ENCODE measurements around the gene MRPL24. TPM values are rescaled to one million over a fixed set of nuclear protein-coding genes. Genes with fewer than 3 reads are reported as not detected.

The MRPL24 gene
- polyA plus RNA-seq, 4 donors, result 57.7 to 102 (median 58.6) TPM

DNA sequence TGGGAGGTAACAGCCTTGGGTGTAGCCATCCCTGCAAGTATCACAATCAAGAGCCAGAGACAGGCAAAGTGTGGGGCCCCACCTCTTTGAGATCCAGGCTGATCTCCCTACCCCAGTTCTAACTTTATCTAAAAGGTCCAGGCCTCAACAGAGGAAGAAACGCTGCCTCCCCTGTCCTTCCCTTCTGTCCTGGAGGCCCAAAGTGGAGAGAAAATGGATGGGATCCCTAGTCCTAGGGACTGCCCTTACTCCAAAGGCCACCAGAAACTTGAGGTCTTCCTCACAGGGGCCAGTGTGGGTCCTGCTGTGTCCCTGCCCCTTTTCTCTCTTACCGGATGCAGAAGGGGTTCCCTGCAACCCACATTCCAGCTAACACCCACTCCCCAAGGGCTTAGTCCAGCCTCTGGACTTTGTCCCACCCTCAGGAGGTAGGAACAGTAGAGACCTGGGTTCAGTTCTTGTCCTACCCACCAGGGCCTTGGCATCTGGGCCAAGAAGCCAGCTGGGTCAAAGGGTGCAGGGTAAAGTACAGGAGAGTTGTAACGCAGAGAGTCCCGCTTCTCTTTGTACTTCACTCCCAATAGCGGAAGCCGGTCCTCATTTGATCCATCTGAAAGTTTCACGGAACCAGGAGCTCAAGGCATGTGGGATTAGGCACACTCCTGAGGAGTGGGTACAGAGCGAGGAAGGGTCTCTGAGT is 8.7 kb upstream of the MRPL24 start:
- FAIRE-seq, result no peak
- peak overlapping the region; percentile 71 to 99 (median 97) for H3K4me3 ChIP-seq (ENCODE audit: low read depth in 1 of 3, low read length in 3 of 3)

GRCh38 chr1:156748670-156749418 is 8.0 kb upstream of the MRPL24 start:
- Histone ChIP-seq H3K27ac (ENCODE audit: low read depth in 1 of 3, low read length in 2 of 3) (peak overlapping the region; percentile 94 to 98 (median 96)), H3K36me3 (ENCODE audit: control insufficient read depth in 3 of 3, insufficient read depth in 2 of 3, low read depth in 1 of 3, low read length in 3 of 3) (peaks cover 8 to 49% (median 9%) of the 10 kb centered on the region in 3 donors), H3K9me3 (ENCODE audit: control insufficient read depth in 2 of 2, insufficient read depth in 1 of 2, low read depth in 1 of 2, low read length in 1 of 2) (no peaks in the 10 kb centered on the region), H3K4me1 (ENCODE audit: control insufficient read depth in 3 of 3, insufficient read depth in 2 of 3, low read depth in 1 of 3, low read length in 2 of 3) (peaks cover 12 to 62% (median 19%) of the 10 kb centered on the region in 3 donors), H3K27me3 (ENCODE audit: control insufficient read depth in 3 of 3, insufficient read depth in 3 of 3, low read length in 3 of 3) (no peaks in the 10 kb centered on the region), H3K4me3 (ENCODE audit: low read depth in 1 of 3, low read length in 3 of 3) (peak overlapping the region; percentile 3 to 99 (median 71))
- FAIRE-seq (no peak), DNase-seq (peak; percentile 75 to 76)
- 3 to 6% (median 4%) methylated on average over 9 of the region's 9 CpGs for WGBS, 3 donors

More for the DNA sequence above, 8.7 kb upstream of the MRPL24 start:
- peaks cover 12 to 62% (median 19%) of the 10 kb centered on the region in 3 donors for H3K4me1 ChIP-seq (ENCODE audit: control insufficient read depth in 3 of 3, insufficient read depth in 2 of 3, low read depth in 1 of 3, low read length in 2 of 3)
- H3K27me3 ChIP-seq (ENCODE audit: control insufficient read depth in 3 of 3, insufficient read depth in 3 of 3, low read length in 3 of 3), result no peaks in the 10 kb centered on the region
- WGBS, 3 donors, result 1 to 20% (median 4%) methylated on average over 8 of the region's 8 CpGs
- peak overlapping the region; percentile 96 to 98 (median 97) for H3K27ac ChIP-seq (ENCODE audit: low read depth in 1 of 3, low read length in 2 of 3)
- H3K9me3 ChIP-seq (ENCODE audit: control insufficient read depth in 2 of 2, insufficient read depth in 1 of 2, low read depth in 1 of 2, low read length in 1 of 2), result no peaks in the 10 kb centered on the region
- peak; percentile 89 to 98 for DNase-seq
- peaks cover 4 to 42% (median 7%) of the 10 kb centered on the region in 3 donors for H3K36me3 ChIP-seq (ENCODE audit: control insufficient read depth in 3 of 3, insufficient read depth in 2 of 3, low read depth in 1 of 3, low read length in 3 of 3)

- no peaks in the 10 kb centered on the region for H3K27me3 ChIP-seq (ENCODE audit: control insufficient read depth in 3 of 3, insufficient read depth in 3 of 3, low read length in 3 of 3)
- WGBS, 3 donors, result 3 to 7% (median 6%) methylated on average over 8 of the region's 8 CpGs
- H3K4me1 ChIP-seq (ENCODE audit: control insufficient read depth in 3 of 3, insufficient read depth in 2 of 3, low read depth in 1 of 3, low read length in 2 of 3), result peaks cover 12 to 60% (median 18%) of the 10 kb centered on the region in 3 donors
These were observed 7.1 kb upstream of the MRPL24 start for GRCh38 chr1:156747742-156748669.

DNA sequence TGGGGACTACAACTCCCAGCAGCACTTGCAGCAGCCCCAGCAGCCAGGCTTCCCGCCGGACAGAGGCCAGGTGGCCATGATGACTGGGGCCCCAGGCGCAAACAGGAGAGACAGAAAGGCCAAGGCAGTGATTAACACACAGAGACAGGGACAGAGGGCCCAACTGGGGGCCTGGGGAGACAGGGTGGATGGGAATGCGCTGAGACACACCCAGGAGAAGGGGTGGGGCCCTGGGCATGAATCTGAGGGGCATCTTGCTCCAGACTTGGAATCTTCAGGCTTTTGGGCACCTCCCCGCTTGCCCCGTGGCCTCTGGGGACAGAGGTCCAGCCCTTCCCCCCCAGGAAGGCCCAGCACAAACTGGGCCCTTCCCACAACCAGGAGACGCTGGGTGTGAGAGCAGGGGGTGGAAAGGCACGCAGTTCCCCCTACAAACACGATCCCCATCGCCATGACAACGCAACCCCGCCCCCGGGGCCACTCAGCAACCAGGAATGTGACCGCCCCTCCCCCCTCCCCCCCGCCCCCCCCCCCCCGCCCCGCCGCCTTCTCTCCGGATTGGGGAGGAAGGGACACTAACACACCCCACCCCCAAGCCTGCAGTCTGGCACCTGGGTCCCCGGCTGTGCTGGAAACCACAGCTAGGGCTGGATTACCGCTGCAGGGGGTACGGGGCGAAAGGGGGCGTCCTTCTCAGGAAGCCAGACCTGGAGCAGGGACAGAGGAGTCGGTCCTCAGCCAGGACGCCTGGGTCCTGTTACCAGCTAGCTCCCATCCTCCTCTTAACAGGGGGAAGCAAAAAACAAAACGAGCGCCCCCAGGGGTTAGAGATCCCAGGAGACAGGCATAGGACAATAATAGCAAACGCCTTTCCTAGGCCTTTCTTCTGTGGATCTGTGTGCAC is 6.1 kb upstream of the MRPL24 start:
- peak overlapping the region; percentile 43 to 99 (median 71) for H3K4me3 ChIP-seq (ENCODE audit: low read depth in 1 of 3, low read length in 3 of 3)
- H3K27me3 ChIP-seq (ENCODE audit: control insufficient read depth in 3 of 3, insufficient read depth in 3 of 3, low read length in 3 of 3), result no peaks in the 10 kb centered on the region
- DNase-seq (peak; percentile 89 to 96), FAIRE-seq (no peak)
- peaks cover 10 to 68% (median 21%) of the 10 kb centered on the region in 3 donors for H3K36me3 ChIP-seq (ENCODE audit: control insufficient read depth in 3 of 3, insufficient read depth in 2 of 3, low read depth in 1 of 3, low read length in 3 of 3)
- H3K27ac ChIP-seq (ENCODE audit: low read depth in 1 of 3, low read length in 2 of 3), result peak overlapping the region; percentile 94 to 98 (median 96)
- 2 to 3% (median 2%) methylated on average over 15 to 24 of the region's 29 CpGs for WGBS, 3 donors
- no peaks in the 10 kb centered on the region for H3K9me3 ChIP-seq (ENCODE audit: control insufficient read depth in 2 of 2, insufficient read depth in 1 of 2, low read depth in 1 of 2, low read length in 1 of 2)
- peaks cover 12 to 54% (median 15%) of the 10 kb centered on the region in 3 donors for H3K4me1 ChIP-seq (ENCODE audit: control insufficient read depth in 3 of 3, insufficient read depth in 2 of 3, low read depth in 1 of 3, low read length in 2 of 3)

More at GRCh38 chr1:156747742-156748669, 7.1 kb upstream of the MRPL24 start:
- FAIRE-seq (no peak), DNase-seq (no peak)
- H3K4me3 ChIP-seq (ENCODE audit: low read depth in 1 of 3, low read length in 3 of 3), result peak overlapping the region in 2 of 3 donors; percentile 71 to 99
- H3K9me3 ChIP-seq (ENCODE audit: control insufficient read depth in 2 of 2, insufficient read depth in 1 of 2, low read depth in 1 of 2, low read length in 1 of 2), result no peaks in the 10 kb centered on the region
- H3K36me3 ChIP-seq (ENCODE audit: control insufficient read depth in 3 of 3, insufficient read depth in 2 of 3, low read depth in 1 of 3, low read length in 3 of 3), result peaks cover 10 to 58% (median 15%) of the 10 kb centered on the region in 3 donors
- H3K27ac ChIP-seq (ENCODE audit: low read depth in 1 of 3, low read length in 2 of 3), result peak overlapping the region; percentile 94 to 98 (median 96)

GRCh38 chr1:156746406-156746727 is 5.5 kb upstream of the MRPL24 start:
- 36 to 44% (median 40%) methylated on average over 9 of the region's 9 CpGs for WGBS, 3 donors
- peaks cover 15 to 59% (median 15%) of the 10 kb centered on the region in 3 donors for H3K4me1 ChIP-seq (ENCODE audit: control insufficient read depth in 3 of 3, insufficient read depth in 2 of 3, low read depth in 1 of 3, low read length in 2 of 3)
- H3K36me3 ChIP-seq (ENCODE audit: control insufficient read depth in 3 of 3, insufficient read depth in 2 of 3, low read depth in 1 of 3, low read length in 3 of 3), result peaks cover 10 to 72% (median 21%) of the 10 kb centered on the region in 3 donors
- FAIRE-seq (no peak), DNase-seq (no peak)
- H3K4me3 ChIP-seq (ENCODE audit: low read depth in 1 of 3, low read length in 3 of 3), result peak overlapping the region; percentile 43 to 51 (median 50)
- H3K27me3 ChIP-seq (ENCODE audit: control insufficient read depth in 3 of 3, insufficient read depth in 3 of 3, low read length in 3 of 3), result no peaks in the 10 kb centered on the region
- peak overlapping the region; percentile 89 to 98 (median 96) for H3K27ac ChIP-seq (ENCODE audit: low read depth in 1 of 3, low read length in 2 of 3)
- no peaks in the 10 kb centered on the region for H3K9me3 ChIP-seq (ENCODE audit: control insufficient read depth in 2 of 2, insufficient read depth in 1 of 2, low read depth in 1 of 2, low read length in 1 of 2)

GRCh38 chr1:156745881-156746280 is 5.0 kb upstream of the MRPL24 start:
- Histone ChIP-seq H3K4me3 (ENCODE audit: low read depth in 1 of 3, low read length in 3 of 3) (peak overlapping the region in 2 of 3 donors; percentile 50 to 51), H3K9me3 (ENCODE audit: control insufficient read depth in 2 of 2, insufficient read depth in 1 of 2, low read depth in 1 of 2, low read length in 1 of 2) (no peaks in the 10 kb centered on the region), H3K27me3 (ENCODE audit: control insufficient read depth in 3 of 3, insufficient read depth in 3 of 3, low read length in 3 of 3) (no peaks in the 10 kb centered on the region), H3K4me1 (ENCODE audit: control insufficient read depth in 3 of 3, insufficient read depth in 2 of 3, low read depth in 1 of 3, low read length in 2 of 3) (peaks cover 15 to 61% (median 15%) of the 10 kb centered on the region in 3 donors), H3K27ac (ENCODE audit: low read depth in 1 of 3, low read length in 2 of 3) (peak overlapping the region; percentile 89 to 98 (median 96)), H3K36me3 (ENCODE audit: control insufficient read depth in 3 of 3, insufficient read depth in 2 of 3, low read depth in 1 of 3, low read length in 3 of 3) (peaks cover 10 to 73% (median 21%) of the 10 kb centered on the region in 3 donors)
- no peak for FAIRE-seq
- DNase-seq, result no peak
- 47 to 63% (median 63%) methylated on average over 3 of the region's 3 CpGs for WGBS, 3 donors

GRCh38 chr1:156744786-156745419 is 4.0 kb upstream of the MRPL24 start:
- Histone ChIP-seq H3K27ac (ENCODE audit: low read depth in 1 of 3, low read length in 2 of 3) (peak overlapping the region in 1 of 3 donors; percentile 28), H3K4me3 (ENCODE audit: low read depth in 1 of 3, low read length in 3 of 3) (no peak overlapping the region), H3K9me3 (ENCODE audit: control insufficient read depth in 2 of 2, insufficient read depth in 1 of 2, low read depth in 1 of 2, low read length in 1 of 2) (no peaks in the 10 kb centered on the region), H3K36me3 (ENCODE audit: control insufficient read depth in 3 of 3, insufficient read depth in 2 of 3, low read depth in 1 of 3, low read length in 3 of 3) (peaks cover 10 to 74% (median 21%) of the 10 kb centered on the region in 3 donors), H3K4me1 (ENCODE audit: control insufficient read depth in 3 of 3, insufficient read depth in 2 of 3, low read depth in 1 of 3, low read length in 2 of 3) (peaks cover 15 to 56% (median 15%) of the 10 kb centered on the region in 3 donors), H3K27me3 (ENCODE audit: control insufficient read depth in 3 of 3, insufficient read depth in 3 of 3, low read length in 3 of 3) (no peaks in the 10 kb centered on the region)
- FAIRE-seq (no peak), DNase-seq (no peak)
- WGBS, 3 donors, result 73 to 81% (median 76%) methylated on average over 14 of the region's 14 CpGs
